NCI-H146 (cell line): ENCODE results near the gene CD300LB.

Experiments
- DNase-seq: peaks from one replicate; lab custom pipeline; 2025; lab: John Stamatoyannopoulos, UW

The CD300LB gene

GRCh38 chr17:74549343-74549742, 18.1 kb upstream of the CD300LB start:
- no peak for DNase-seq

GRCh38 chr17:74547736-74548135, 16.5 kb upstream of the CD300LB start:
- no peak for DNase-seq

DNA sequence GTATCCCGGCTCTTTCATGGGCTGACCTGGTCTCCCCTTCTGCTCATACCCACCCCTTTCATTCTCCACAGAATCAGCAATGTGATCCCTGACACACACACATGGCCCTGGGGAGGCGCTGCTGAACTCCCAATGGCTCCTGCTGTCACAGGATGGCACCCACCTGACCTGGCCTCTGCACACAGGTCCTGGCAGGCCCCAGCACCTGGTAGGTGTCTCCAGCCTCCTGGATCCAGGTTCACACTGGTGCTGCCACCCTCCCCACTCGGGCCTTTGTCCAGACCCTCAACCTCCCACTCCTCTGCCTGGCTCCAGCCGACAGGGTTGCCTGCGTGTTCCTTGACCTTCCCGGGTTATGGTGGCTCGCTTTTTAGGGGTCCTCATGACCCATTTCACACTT, 16.0 kb upstream of the CD300LB start:
- DNase-seq: no peak

- DNase-seq: no peak
Measured at GRCh38 chr17:74546586-74546985, 15.3 kb upstream of the CD300LB start.

- no peak for DNase-seq
Measured at GRCh38 chr17:74545843-74546230, 14.6 kb upstream of the CD300LB start, which contains the start of gene CD300C. Gene CD300C (minus strand): TSS chr17:74546115. CDS start chr17:74545782, 333 bp downstream.

DNA sequence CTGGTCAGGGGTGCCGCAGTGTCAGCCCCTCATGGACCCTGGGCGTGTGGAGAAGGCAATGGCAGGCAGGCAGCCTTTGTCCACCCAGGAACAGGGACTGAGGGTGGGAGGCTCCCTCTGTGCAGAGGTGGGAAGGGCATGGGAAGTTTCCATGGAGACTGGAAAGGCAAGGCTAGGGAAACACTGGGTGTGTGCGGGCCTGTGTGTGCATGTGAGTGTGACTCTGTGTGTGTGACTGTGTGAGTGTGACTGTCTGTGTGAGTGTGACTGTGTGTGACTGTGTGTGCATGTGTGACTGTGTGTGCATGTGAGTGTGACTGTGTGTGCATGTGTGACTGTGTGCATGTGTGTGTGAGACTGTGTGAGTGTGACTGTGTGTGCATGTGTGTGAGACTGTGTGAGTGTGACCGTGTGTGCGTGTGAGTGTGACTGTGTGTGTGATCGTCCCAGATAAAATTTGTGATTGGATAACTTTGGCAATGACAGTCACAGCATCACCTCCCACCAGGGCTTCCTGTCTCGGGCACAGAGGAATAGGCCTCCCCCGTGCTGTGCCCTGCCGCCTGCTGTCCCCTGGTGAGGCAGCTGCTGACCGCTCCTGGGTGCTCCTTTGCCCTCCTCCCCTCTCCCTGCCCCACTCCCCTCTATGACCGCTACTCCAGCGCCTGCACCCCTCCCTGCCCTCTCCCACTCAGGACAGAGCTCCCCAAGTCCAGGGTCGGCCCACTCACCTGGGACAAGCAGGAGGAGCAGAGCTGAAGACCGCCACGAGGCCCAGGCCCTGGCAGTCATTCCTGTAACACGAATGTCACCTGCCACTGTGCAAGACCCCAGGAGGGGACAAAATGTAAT, 13.9 kb upstream of the CD300LB start:
- DNase-seq: no peak

DNA sequence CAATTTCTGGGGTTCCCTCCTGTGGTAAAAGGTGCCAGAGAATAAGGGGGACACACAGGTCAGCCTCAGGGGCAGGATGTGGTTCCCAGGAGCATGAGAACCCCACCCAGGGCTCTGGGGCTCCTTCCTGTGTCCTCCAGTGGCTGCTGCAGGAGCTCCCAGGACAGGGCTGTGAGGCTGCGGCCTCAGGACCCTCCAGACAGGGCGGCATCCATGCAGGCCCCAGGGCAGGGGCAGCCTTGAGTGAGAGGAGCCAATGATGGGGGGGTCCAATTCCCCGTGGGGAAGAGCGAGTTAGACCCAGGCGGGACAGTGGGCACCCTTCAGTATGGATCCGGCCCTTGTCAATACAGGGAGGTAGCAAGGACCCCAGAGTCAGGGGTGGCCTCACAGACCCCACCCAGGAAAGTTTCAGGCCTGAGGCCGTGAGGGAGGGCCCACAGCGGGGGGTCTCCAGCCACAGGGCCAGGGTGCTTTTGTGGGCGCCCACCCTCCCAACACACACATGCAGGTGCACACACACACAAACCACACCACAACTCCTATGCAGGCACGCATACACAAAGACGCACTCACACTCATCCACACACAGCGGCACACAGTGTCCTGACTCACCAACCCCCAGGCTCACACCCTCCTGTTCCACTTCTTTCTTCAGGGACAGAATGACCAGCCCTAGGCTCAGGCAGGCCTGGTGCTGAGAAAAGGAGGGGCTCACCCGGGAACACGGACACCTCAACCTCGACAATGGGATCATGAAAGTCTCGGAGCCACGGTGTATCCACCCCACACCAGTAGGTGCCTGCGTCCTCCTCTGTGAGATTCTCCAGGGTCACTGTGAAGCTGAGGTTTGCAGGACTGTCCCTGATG, 12.9 kb upstream of the CD300LB start:
- no peak for DNase-seq

- DNase-seq: no peak
Measured at GRCh38 chr17:74543406-74543805, 12.1 kb upstream of the CD300LB start.

GRCh38 chr17:74542727-74543383, 11.6 kb upstream of the CD300LB start:
- DNase-seq: no peak

- DNase-seq: no peak
Measured at GRCh38 chr17:74542166-74542565, 10.9 kb upstream of the CD300LB start.

DNA sequence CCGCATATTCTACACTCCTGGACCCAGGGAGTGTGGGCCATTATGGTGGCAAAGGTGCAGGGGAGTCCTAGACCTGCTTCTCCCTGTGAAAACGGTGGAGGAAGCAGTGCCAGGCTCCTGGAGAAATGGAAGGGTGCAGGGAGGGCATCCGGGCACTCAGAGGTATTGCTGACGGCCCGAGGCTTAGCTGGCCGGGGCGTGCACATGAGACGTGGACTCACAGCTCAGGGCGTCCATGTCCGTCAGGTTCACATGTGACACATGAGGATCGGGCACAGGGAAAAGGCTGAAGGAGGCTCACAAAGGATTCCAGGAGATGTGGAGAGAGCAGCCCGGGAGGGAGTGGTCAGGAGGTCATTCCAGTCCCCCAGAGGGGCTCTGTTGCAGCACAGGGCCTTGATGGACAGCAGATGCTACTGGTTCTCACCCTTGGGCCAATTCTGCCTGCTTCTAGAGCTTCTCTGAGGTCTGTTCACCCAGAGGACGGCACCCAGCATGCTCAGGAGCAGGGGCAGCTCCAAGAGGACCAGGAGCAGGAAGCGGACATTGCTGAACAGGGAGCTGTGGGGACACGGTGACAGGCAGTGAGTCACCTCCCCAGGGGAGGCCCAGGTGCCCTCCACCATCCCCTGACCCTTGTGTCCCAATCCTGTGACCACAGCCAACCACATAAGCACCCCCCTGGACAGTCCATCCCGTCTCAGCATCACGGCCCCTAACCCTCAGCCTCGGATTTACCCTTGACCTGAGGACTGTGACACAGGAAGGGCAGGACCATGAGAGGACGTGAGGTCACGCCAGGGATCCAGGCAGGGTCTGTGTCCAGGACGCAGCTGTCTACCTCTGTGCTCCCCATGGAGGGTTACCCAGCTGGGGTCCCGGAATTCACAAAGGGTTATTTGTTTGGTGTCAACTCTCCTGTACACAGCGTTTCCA, 10.2 kb upstream of the CD300LB start:
- DNase-seq: no peak

DNA sequence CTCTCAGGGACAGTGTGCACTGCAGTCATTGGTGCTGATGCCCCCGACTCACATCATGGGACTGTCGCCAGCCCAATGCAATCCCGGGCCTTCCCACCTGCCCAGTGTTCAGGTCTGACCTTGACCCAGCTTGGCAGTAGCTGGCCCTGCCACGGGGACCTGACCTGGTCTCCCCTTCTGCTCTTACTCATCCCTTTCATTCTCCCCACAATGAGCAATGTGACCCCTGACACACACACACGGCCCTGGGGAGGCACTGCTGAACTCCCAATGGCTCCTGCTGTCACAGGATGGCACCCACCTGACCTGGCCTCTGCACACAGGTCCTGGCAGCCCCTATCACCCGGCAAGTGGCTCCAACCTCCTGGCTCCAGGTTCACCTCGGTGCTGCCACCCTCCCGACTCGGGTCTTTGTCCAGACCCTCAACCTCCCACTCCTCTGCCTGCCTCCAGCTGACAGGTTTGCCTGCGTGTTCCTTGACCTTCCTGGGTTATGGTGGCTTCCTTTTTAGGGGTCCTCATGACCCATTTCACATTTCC, 8.1 kb upstream of the CD300LB start:
- no peak for DNase-seq

DNA sequence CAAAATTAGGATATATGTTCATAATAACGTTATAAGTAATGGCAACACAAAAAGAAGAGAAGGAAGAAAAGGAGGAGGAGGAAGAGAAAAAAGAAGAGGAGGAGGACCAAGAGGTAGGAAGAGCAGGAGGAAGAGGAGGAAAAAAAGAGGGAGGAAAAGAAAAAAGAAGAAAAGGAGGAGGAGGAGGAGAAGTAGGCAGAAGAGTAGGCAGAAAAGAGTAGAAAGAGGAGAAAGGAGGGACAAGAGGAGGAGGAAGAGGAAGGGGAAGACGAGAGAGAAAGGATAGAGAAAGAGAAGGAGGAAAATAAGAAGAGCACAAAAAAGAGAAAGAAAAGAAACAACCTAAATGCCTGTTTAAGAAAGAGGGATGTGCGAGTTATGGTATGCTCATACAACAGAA, 5.6 kb upstream of the CD300LB start:
- DNase-seq: no peak

DNA sequence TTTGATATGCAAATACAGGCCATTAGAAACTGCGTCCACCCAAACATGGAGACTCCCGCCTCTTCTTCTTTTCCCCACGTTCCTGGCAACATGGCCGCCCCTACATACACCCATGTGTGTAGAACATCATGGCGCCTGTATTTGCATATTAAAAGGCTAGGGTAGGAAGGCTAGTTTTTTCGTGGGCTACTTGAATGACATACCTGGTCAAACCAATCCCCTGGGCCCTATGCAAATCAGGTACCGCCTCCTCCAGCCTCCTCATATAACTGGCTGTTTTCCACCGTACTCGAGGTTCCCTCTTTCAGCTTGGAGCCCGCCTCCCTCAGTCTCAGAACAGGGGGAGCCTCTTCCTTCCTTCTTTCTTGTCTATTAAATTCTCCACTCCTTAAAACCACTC, 840 bp upstream of the CD300LB start:
- DNase-seq: no peak

- DNase-seq: no peak
Measured at GRCh38 chr17:74530831-74531150, 484 bp downstream of the CD300LB start.

DNA sequence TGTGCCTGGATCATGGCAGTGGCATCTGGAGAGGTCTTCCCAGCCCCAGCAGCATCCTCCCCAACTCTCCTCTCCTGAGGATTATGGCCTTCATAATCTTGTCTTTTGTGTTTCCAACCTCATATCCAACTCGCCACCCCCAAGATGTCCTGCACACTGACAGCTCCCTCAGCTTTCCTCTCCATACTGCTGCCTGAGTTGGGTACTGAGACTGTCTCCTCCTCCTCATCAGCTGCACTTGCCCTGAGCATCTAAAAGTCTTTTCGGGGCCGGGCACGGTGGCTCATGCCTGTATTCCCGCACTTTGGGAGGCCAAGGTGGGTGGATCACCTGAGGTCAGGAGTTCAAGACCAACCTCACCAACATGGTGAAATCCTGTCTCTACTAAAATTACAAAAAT, 2.0 kb downstream of the CD300LB start:
- DNase-seq: no peak

DNA sequence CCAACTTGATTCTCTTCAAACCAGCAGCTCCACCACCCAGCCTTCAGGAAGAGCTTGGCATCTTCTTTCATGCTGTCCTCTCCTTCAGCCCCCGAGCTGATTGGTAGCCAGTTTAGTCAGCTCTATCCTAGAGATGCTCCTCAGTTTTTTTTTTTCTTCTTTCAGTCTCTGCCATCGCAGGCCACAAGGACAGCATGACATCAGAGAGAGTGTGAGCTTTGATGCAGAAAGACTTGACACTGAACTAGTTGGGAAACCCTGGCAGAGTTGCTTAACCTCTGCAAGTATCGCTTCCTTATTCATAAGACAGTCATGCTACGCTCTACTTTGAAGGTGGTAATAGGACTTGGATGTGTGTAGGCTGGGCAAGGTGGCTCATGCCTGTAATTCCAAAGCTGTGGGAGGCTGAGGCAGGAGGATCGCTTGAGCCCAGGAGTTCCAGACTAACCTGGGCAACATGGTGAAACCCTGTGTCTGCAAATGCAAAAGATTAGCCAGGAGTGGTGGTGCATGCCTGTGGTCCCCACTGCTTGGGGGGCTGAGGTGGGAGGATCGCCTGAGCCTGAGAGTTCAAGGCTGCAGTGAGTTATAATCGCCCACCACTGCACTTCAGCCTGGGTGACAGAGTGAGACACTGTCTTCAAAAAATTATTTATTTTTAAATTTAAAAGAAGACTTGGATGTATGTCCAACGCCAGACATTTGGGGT, 2.6 kb downstream of the CD300LB start:
- DNase-seq: no peak

DNA sequence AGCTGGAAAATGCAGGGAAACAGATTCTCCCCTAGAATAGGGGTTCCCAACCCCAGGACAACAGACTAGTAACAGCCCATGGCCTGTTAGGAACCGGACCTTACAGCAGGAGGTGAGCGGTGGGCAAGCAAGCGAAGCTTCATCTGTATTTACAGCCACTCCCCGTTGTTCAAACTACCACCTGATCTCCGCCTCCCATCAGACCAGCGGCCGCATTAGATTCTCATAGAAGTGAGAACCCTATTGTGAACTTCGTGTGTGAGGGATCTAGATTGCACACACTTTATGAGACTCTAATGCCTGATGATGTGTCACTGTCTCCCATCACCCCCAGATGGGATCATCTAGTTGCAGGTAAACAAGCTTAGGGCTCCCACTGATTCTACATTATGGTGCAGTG, 3.5 kb downstream of the CD300LB start:
- DNase-seq: no peak

- DNase-seq: no peak
Measured at GRCh38 chr17:74527081-74527480, 4.2 kb downstream of the CD300LB start.

DNA sequence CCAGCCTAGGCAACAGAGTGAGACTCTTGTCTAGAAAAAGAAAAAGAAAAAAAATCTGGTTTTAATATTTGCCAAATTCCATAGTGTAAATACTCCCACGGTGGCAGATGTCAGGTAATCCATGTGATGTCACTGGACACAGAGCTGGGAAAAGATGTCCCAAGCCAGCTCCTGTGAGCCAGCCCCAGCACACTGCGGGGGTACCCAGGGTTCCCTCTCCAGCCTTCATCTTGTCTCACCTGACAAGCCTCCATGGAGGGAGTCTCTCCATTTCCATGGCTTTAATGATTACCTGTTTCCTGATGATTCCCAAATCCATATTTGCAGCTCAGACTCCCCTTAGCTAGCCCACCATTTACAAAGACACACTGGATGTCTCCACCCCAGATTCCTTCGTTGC, 4.6 kb downstream of the CD300LB start:
- no peak for DNase-seq
